Hepatocyte (in vitro differentiated cells): ENCODE data around the gene GLRX. TPM values are rescaled to one million over a fixed set of nuclear protein-coding genes. Genes with fewer than 3 reads are reported as not detected.
A peak's percentile ranks its signal among the peaks of the same experiment; 100 is the strongest.

ENCODE experiments used
- DNase-seq: peaks from one replicate; pipeline ENCODE4 v3.0.0-alpha.2; 2016; ENCODE audit warnings: low spot score
- H2AFZ ChIP-seq: fragments of 200-600 bp; sonication (generic); 2 replicates; pipeline ENCODE4 v1.6.0; 2016; ENCODE audit warnings: antibody characterized with exemption, mild to moderate bottlenecking
- H3K27ac ChIP-seq: fragments of 200-600 bp; sonication (generic); 2 replicates; pipeline ENCODE4 v1.5.1; 2016; ENCODE audit warnings: mild to moderate bottlenecking
- H3K27me3 ChIP-seq: fragments of 200-600 bp; sonication (generic); 2 replicates; pipeline ENCODE4 v1.6.1; 2016
- H3K36me3 ChIP-seq: fragments of 200-600 bp; sonication (generic); replicated peaks from 2 replicates; pipeline ENCODE4 v1.5.1; 2016; ENCODE audit warnings: low read depth; ENCODE audit not compliant: insufficient read depth
- H3K4me1 ChIP-seq: fragments of 200-600 bp; sonication (generic); 2 replicates; pipeline ENCODE4 v1.5.1; 2016; ENCODE audit warnings: mild to moderate bottlenecking, moderate library complexity; ENCODE audit not compliant: insufficient read depth
- H3K4me2 ChIP-seq: fragments of 200-600 bp; sonication (generic); 2 replicates; pipeline ENCODE4 v1.6.0; 2016
- H3K4me3 ChIP-seq: fragments of 200-600 bp; sonication (generic); 2 replicates; pipeline ENCODE4 v1.5.1; 2016; ENCODE audit warnings: mild to moderate bottlenecking
- H3K79me2 ChIP-seq: fragments of 200-600 bp; sonication (generic); 2 replicates; pipeline ENCODE4 v1.6.0; 2017; ENCODE audit warnings: mild to moderate bottlenecking
- H3K9me2 ChIP-seq: fragments of 200-600 bp; sonication (generic); replicated peaks from 2 replicates; pipeline ENCODE4 v1.6.0; 2017; ENCODE audit warnings: mild to moderate bottlenecking; ENCODE audit not compliant: insufficient read depth
- H3K9me3 ChIP-seq: fragments of 200-600 bp; sonication (generic); 2 replicates; pipeline ENCODE4 v1.5.1; 2016; ENCODE audit warnings: low read depth, mild to moderate bottlenecking
- H4K20me1 ChIP-seq: fragments of 200-600 bp; sonication (generic); 2 replicates; pipeline ENCODE4 v1.6.0; 2016; ENCODE audit warnings: mild to moderate bottlenecking; ENCODE audit not compliant: insufficient read depth, poor library complexity, severe bottlenecking
- CTCF ChIP-seq: fragments of 200-600 bp; sonication (generic); IDR thresholded peaks from 2 replicates; pipeline ENCODE4 v1.5.1; 2016; ENCODE audit warnings: antibody characterized with exemption, mild to moderate bottlenecking; ENCODE audit not compliant: poor library complexity
- EZH2 ChIP-seq: fragments of 200-600 bp; sonication (generic); IDR thresholded peaks from 2 replicates; pipeline ENCODE4 v1.6.1; 2016; ENCODE audit warnings: antibody characterized with exemption, mild to moderate bottlenecking, borderline replicate concordance
- EZH2phosphoT487 ChIP-seq: fragments of 200-600 bp; sonication (generic); IDR thresholded peaks from one replicate; pipeline ENCODE4 v1.6.1; 2018; ENCODE audit warnings: antibody characterized with exemption, mild to moderate bottlenecking, low read depth, moderate library complexity; ENCODE audit not compliant: unreplicated experiment, severe bottlenecking
- WGBS: methylation state at CpG from one replicate; pipeline ENCODE4 v1.1.6; 2016; ENCODE audit warnings: low lambda C conversion rate; ENCODE audit errors: missing lambda C conversion rate; 5-methylcytosine and 5-hydroxymethylcytosine counted together
- polyA plus RNA-seq: library from polyadenylated mRNA; unstranded; fragments of >200 nt; fragmentation: Nextera tagmentation; extraction: Ambion mirVana; gene quantifications from 2 replicates; pipeline ENCODE4 v1.2.1, GENCODE V29; 2016
- total RNA-seq: library from RNA; depleted of rRNA; stranded (reverse); fragments of >200 nt; gene quantifications from 2 replicates; pipeline ENCODE4 v1.2.3, GENCODE V29; 2014

The GLRX gene
- total and polyA plus RNA-seq, 2 experiments from 2014 or later, result 79.1 to 101 TPM

GRCh38 chr5:95781101-95781583 lies 41.4 kb downstream of the GLRX start:
- Histone ChIP-seq H4K20me1 (no peaks in the 10 kb centered on the region), H3K9me3 (no peaks in the 10 kb centered on the region), H3K4me2 (peak overlapping the region; percentile 4), H3K9me2 (no peaks in the 10 kb centered on the region), H3K36me3 (no peaks in the 10 kb centered on the region), H3K27me3 (no peaks in the 10 kb centered on the region), H3K27ac (peak overlapping the region; percentile 10), H2AFZ (no peak overlapping the region), H3K79me2 (no peaks in the 10 kb centered on the region), H3K4me1 (no peaks in the 10 kb centered on the region), H3K4me3 (no peak overlapping the region)
- TF ChIP-seq EZH2 (no peak), CTCF (peak; percentile 96), EZH2phosphoT487 (no peak)
- 44% methylated on average over 4 of the region's 4 CpGs for WGBS
- peak; percentile 88 for DNase-seq

- H3K4me3 ChIP-seq, result no peak overlapping the region
- no peaks in the 10 kb centered on the region for H3K36me3 ChIP-seq
- 92% methylated on average over 7 of the region's 7 CpGs for WGBS
- no peaks in the 10 kb centered on the region for H3K4me1 ChIP-seq
- no peaks in the 10 kb centered on the region for H3K79me2 ChIP-seq
- H3K9me3 ChIP-seq, result no peaks in the 10 kb centered on the region
- H3K4me2 ChIP-seq, result no peak overlapping the region
- H2AFZ ChIP-seq, result no peak overlapping the region
- no peaks in the 10 kb centered on the region for H3K9me2 ChIP-seq
- peak overlapping the region; percentile 10 for H3K27ac ChIP-seq
- DNase-seq, result peak; percentile 22
- no peaks in the 10 kb centered on the region for H4K20me1 ChIP-seq
- TF ChIP-seq EZH2phosphoT487 (no peak), EZH2 (no peak), CTCF (no peak)
- no peaks in the 10 kb centered on the region for H3K27me3 ChIP-seq
Observed at GRCh38 chr5:95780597-95780996, 41.9 kb downstream of the GLRX start.

GRCh38 chr5:95779611-95780010 lies 42.9 kb downstream of the GLRX start:
- Histone ChIP-seq H3K4me3 (no peak overlapping the region), H3K27me3 (no peaks in the 10 kb centered on the region), H2AFZ (no peak overlapping the region), H3K9me2 (no peaks in the 10 kb centered on the region), H3K79me2 (no peaks in the 10 kb centered on the region), H3K4me1 (no peaks in the 10 kb centered on the region), H3K9me3 (no peaks in the 10 kb centered on the region), H3K27ac (no peak overlapping the region), H3K4me2 (no peak overlapping the region), H4K20me1 (no peaks in the 10 kb centered on the region), H3K36me3 (no peaks in the 10 kb centered on the region)
- no peak for DNase-seq
- no peak for TF ChIP-seq EZH2
- no peak for TF ChIP-seq EZH2phosphoT487
- TF ChIP-seq CTCF, result no peak
- 74% methylated on average over 2 of the region's 2 CpGs for WGBS
